Measurements from ENCODE around the gene PIP5K1B.

The PIP5K1B gene

DNA sequence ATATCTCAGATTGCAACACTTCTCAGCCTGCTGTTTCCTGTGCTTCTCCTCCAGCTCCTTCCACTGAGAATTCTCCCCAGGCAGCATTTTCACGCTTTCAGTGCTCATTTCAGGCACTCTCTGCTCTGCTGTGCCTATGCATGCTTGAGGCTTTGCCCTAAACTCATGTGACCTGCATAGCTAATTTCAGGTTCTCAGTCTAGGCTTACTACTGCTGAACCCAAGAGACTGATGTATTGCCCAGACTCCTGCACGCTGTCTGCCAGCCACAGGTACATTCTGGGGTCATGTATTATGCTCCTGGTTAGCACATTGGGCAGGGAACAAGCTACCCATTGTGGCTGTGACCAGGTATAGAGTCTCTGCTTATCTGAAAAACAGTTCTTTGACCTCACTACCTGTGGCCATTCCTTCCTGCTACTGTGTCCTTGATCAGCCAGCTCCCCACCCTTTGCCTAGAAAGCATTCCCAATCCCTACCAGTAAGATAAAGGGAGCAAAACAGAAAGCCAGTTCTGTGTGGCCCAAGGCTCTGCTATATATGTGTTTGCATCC lies 34.7 kb downstream of the PIP5K1B start:
- no peak for DNase-seq (ENCODE audit: low read depth)

- no peak for DNase-seq (ENCODE audit: low read depth)
Observed at GRCh38 chr9:68740561-68740960, 35.5 kb downstream of the PIP5K1B start.

DNA sequence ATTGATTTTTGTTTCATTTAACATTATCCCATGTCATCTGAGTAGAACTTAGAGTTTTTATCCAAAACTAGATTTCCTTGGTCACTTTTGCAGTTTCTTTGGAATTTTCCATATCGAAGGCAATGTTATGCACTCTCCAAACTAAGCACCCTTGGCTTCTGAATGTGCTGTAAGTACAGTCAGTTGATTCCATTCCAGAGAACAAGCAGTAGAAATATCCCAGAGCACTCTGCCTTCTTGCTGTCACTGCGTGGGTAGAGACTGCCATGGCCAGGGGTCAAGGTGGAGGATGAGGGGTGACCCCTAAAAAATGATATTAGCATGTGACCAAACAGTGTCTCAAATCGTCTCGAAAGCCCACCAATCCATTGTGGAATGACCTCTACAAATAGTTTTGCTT lies 36.2 kb downstream of the PIP5K1B start:
- DNase-seq (ENCODE audit: low read depth): no peak

DNA sequence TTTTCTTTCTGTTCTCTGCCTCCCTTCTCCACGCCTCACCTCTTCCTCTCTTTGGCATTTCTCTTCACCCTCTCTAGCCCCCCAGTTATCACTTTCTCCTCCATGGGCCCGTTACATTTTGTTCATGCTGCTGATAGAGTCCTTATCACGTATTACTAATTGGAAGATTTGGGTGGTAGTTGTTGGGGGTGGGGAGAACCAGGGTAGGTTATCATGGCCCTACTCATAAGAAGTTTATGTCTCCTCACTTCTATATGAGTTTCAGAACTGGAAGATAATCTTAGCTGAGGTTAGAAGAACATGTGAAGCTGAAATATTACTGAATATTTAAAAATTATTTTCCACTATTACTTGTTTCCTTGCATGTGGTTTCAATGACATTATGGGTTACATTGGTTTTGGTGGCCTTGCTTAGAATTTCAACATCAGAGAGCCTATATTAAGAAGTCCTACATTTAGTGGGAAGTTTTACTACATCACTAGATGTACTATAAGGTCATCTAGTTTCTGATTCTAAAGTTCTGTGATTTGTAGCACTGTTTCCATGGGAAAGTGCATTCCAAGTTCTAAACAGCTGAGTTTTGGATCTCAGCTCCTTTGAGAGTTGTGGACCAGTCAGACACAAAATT lies 36.8 kb downstream of the PIP5K1B start:
- no peak for DNase-seq (ENCODE audit: low read depth)

GRCh38 chr9:68742333-68742730 lies 37.3 kb downstream of the PIP5K1B start:
- no peak for DNase-seq (ENCODE audit: low read depth)

GRCh38 chr9:68744426-68744825 lies 39.4 kb downstream of the PIP5K1B start:
- no peak for DNase-seq (ENCODE audit: low read depth)

DNA sequence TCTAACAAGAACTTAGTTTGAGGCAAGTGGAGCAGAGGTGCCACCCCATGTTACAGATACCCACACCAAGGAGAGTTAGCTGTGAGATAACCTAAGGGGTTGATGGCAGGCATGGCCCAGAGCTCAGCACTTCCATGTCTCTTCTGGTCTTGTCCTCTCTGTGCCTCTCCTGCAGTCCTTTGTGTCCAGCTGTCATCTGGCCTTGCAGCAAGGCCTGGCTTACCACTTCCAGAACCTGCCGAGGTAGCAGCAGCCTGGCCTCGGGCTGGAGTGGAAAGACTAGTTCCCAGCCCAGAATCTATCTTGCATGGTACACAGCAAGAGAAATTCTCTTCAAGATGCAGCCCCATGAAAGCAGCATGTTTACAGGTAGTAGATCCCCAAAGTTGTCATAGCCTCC lies 41.5 kb downstream of the PIP5K1B start:
- no peak for DNase-seq (ENCODE audit: low read depth)

- peak; percentile 1 for DNase-seq (ENCODE audit: low read depth)
Observed at GRCh38 chr9:68747043-68747533, 42.0 kb downstream of the PIP5K1B start.

- DNase-seq (ENCODE audit: low read depth): no peak
Observed at GRCh38 chr9:68749135-68749534, 44.1 kb downstream of the PIP5K1B start.

DNA sequence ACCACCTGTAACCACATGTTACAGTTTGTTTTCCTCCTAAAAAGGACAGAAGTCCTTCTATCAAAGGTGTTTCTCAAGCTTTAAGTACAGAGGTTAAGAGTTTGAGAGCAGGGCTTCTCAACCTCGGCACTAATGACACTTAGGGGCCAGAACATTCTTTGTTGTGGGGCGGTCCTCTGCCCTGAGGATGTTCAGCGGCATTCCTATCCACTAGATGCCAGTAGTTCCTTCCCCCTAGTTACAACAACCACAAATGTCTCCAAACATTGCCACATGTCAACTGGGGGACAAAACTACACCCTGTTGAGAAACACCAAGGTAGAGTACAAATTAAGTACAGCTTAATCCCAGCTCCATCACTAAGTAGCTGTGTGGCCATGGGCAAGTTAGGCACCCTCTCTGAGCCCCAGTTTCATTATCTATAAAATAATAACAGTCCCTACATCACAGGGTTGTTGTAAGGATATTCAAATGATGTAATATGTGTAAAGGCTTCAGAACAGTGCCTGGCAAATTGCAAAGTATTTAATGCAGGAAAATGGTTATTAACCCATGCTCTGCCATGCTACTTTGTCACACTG lies 44.6 kb downstream of the PIP5K1B start:
- DNase-seq (ENCODE audit: low read depth): no peak

DNA sequence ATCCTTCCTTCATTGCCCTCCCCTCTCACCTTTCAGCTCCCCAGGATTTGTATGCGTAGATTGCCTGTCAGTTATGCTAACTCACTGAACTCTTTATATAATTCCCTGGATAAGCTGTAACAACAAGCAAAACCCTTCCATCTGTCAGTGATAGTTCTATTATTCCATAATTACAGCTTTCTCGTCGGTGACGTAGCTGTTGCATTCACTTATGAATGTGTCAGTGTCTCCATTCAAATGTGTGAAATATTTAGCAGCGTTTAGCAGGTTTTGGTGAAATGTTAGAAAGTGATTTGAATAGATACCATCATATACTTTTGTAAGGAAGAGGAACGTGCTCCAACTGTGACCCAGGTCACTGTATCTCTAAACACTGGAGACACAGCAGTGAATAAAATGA lies 45.2 kb downstream of the PIP5K1B start:
- DNase-seq (ENCODE audit: low read depth): no peak

DNA sequence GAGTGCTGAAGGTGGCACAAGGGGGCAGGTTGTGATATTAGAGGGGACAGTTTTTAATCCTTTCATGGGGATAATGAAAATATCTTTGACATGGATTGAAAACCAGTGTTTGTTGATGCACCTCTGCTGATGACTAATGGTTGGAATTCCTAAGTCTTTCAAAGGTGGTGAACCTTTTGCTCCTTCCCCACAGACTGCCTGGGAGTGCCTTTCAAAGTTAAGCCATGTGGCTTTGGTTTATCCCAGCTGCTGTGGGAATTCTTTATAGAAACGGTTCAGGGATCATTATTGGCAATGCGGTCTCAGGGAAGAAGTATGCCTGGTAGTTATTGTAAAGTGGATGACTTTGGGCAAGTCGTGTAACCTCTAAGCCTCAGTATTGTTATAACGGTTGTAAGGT lies 45.7 kb downstream of the PIP5K1B start:
- no peak for DNase-seq (ENCODE audit: low read depth)

DNA sequence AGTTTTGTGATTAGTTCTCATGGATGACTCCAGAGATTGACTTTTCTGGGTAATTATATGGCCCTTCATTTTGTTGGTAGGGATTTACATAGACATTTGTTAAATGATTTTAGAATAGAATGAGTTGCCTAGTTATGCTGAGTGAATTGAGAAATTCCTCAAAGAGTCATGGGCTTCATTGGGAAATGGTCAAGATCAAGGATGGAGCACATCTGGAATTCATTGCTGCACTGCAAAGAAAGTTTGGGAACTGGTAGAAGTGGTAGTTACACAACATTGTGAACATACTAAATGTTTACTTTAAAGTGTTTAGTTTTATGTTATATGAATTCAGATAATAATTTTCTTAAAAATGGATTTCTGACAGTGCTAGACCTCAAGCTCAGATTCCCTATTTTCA lies 46.5 kb downstream of the PIP5K1B start:
- no peak for DNase-seq (ENCODE audit: low read depth)

GRCh38 chr9:68755051-68755450 lies 50.0 kb downstream of the PIP5K1B start:
- DNase-seq (ENCODE audit: low read depth): no peak

DNA sequence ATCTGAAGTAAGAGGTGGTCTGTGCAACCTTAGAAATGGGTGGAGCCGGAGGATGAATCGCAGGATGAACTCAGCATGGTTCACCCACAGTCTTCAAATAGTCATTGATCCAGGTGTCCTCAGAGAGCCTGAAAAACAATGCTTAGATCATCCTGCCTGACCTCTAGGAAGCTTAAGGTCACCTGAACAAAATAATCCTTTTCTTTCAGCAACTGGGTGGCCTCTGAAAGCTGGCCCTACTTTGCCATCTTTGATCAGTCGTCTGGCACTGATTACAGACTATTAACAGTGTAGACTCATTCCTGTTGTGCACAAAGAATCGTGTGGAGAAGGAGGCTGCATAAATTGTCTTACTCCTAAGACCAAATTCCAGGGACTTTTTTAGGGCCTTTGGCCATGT lies 50.7 kb downstream of the PIP5K1B start:
- no peak for DNase-seq (ENCODE audit: low read depth)

- DNase-seq (ENCODE audit: low read depth): no peak
Observed at GRCh38 chr9:68759981-68760673, 55.1 kb downstream of the PIP5K1B start.

DNA sequence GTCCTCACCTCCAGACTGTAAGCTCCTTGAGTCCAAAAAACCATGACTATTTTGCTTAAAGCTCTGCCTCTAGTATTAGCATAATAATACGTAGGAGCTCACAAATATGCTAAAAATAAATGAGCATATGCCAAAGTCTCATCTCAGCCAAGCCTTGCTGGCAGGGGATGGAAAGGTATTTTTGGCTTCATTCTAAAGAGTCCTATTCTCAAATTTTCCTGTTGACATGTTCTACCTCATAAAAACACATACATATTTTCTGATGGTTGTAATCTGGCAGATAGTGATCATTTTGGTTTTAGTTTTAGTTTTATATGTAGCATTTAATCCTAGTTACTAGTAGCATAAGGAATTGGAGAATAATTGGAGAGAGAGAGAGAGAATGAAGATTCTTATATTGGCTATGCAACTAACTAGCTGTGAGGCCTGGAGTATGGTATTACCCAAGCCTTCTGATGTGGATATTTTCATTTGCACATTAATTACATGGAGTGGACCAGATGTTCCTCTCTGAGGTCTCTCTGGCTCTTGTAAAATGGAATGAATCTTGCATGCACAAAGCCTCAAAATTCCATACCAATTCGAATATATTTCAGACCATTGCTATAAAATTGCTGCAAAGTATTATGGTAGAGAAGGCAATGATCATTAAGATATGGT lies 55.8 kb downstream of the PIP5K1B start:
- no peak for DNase-seq (ENCODE audit: low read depth)

- no peak for DNase-seq (ENCODE audit: low read depth)
Observed at GRCh38 chr9:68762570-68762969, 57.5 kb downstream of the PIP5K1B start.

DNA sequence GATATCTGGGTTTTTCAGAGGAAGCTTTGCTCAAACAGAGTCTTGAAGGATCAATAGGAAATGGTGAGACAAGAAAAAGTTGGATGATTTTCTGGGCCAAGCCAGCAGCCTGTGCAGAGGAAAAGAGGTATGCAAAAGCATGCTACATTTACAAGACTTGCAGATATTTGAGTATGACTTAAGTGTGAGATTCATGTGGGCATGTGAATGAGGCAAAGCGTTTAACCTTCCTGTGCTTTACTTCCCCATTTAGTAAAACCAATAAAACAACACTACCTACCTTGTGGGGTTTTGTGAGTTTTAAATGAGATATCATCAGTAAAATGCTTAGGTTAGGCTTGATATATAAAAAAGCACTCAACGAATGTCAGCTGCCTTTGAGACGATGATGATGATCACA lies 58.1 kb downstream of the PIP5K1B start:
- no peak for DNase-seq (ENCODE audit: low read depth)

- DNase-seq (ENCODE audit: low read depth): no peak
Observed at GRCh38 chr9:68768619-68769018, 63.6 kb downstream of the PIP5K1B start.

DNA sequence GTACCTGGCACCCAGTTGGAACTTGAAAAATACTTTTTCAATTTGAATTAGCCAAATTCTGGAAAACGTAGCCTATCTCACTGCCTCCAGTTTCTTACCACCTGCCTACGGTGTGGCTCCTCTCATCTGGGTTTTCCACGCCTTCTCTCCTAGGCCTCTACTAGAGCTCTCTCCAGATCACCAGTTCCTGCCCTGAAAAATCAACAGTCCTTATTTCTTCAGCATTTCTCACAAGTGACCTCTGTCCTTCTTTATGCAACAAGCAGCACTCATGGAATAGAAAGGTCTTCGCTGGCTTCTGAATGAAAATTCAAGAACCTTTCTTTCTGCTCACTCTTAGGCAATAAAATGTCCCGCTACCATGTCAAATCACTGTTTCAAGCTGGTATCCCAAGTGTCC lies 64.8 kb downstream of the PIP5K1B start:
- no peak for DNase-seq (ENCODE audit: low read depth)

- DNase-seq (ENCODE audit: low read depth): no peak
Observed at GRCh38 chr9:68771376-68771775, 66.3 kb downstream of the PIP5K1B start.

Measured in ELR (cell line).